ENCODE measurements around the gene TACO1. TPM values are rescaled to one million over a fixed set of nuclear protein-coding genes. Genes with fewer than 3 reads are reported as not detected.

The TACO1 gene
- total and polyA plus RNA-seq, 4 donors, result 11.1 to 20.7 (median 17.5) TPM

DNA sequence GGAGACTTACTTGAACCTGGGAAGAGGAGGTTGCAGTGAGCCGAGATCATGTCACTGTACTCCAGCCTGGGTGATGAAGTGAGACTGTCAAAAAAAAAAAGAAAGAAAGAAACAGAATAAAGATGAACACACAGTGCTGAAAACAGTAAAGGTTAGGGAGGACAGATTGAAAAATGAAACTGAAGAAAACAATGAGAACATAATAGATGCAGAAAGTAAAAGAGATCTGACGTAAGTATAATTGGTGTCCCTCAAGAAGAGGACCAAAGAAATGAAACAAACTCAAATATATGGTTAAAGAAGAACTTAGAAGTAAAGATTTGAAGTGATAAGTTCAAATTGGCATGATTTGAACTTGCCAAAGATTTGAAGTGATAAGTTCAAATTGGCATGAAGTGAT lies 43.3 kb upstream of the TACO1 start:
- ATAC-seq (ENCODE audit: insufficient read depth, low FRiP score), result no peak
- TF ChIP-seq, protein P1, sequence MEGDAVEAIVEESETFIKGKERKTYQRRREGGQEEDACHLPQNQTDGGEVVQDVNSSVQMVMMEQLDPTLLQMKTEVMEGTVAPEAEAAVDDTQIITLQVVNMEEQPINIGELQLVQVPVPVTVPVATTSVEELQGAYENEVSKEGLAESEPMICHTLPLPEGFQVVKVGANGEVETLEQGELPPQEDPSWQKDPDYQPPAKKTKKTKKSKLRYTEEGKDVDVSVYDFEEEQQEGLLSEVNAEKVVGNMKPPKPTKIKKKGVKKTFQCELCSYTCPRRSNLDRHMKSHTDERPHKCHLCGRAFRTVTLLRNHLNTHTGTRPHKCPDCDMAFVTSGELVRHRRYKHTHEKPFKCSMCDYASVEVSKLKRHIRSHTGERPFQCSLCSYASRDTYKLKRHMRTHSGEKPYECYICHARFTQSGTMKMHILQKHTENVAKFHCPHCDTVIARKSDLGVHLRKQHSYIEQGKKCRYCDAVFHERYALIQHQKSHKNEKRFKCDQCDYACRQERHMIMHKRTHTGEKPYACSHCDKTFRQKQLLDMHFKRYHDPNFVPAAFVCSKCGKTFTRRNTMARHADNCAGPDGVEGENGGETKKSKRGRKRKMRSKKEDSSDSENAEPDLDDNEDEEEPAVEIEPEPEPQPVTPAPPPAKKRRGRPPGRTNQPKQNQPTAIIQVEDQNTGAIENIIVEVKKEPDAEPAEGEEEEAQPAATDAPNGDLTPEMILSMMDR (IDR thresholded peaks at IDR 0.05; ENCODE audit: control extremely low read depth, extremely low read depth), result no peak
- peaks cover 0 to 15% (median 7%) of the 10 kb centered on the region in 5 donors for H3K4me1 ChIP-seq (ENCODE audit: control insufficient read depth in 5 of 5, insufficient read depth in 5 of 5, low read length in 5 of 5)

DNA sequence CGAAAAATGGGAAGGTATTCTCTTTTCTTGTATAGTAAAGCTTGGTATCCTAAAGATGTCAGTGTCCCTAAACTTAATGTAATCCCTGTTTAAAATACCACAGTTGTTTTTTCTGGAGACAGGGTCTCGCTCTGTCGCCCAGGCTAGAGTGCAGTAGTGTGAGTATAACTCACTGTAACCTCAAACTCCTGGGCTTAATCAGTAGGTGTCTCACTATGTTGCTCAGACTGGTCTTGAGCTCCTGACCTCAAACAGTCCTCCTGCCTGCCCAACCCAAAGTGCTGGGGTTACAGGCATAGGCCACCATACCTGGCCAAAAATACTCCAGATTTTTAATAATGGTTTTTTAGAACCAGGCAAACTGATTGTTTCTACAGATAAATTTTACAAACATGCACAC lies 42.3 kb upstream of the TACO1 start:
- TF ChIP-seq, protein P1 (IDR thresholded peaks at IDR 0.05; ENCODE audit: control extremely low read depth, extremely low read depth), result no peak
- no peak overlapping the region for H3K27ac ChIP-seq (ENCODE audit: low read depth in 1 of 2, low read length in 1 of 2)
- H3K4me1 ChIP-seq (ENCODE audit: control insufficient read depth in 5 of 5, insufficient read depth in 5 of 5, low read length in 5 of 5), result peaks cover 0 to 10% (median under 1%) of the 10 kb centered on the region in 5 donors
- no peak overlapping the region for H3K9ac ChIP-seq (ENCODE audit: insufficient read depth in 1 of 2, low read length in 2 of 2)
- no peaks in the 10 kb centered on the region for H3K9me3 ChIP-seq (ENCODE audit: control insufficient read depth in 4 of 4, insufficient read depth in 3 of 4, low read length in 3 of 4)
- no peak overlapping the region for H3K4me3 ChIP-seq
- DNase-seq, result no peak
- peaks cover 0 to 5% (median 0%) of the 10 kb centered on the region in 4 donors for H3K36me3 ChIP-seq (ENCODE audit: control insufficient read depth in 4 of 4, insufficient read depth in 4 of 4, low read length in 4 of 4)
- no peak for ATAC-seq (ENCODE audit: insufficient read depth, low FRiP score)
- WGBS, 2 donors, result 80 to 89% methylated on average over 3 of the region's 3 CpGs
- no peaks in the 10 kb centered on the region for H3K27me3 ChIP-seq (ENCODE audit: control insufficient read depth in 3 of 3, insufficient read depth in 3 of 3, low read length in 2 of 3)

More for the DNA sequence above, 43.3 kb upstream of the TACO1 start:
- Histone ChIP-seq H3K4me3 (no peak overlapping the region), H3K27me3 (ENCODE audit: control insufficient read depth in 3 of 3, insufficient read depth in 3 of 3, low read length in 2 of 3) (no peaks in the 10 kb centered on the region), H3K9me3 (ENCODE audit: control insufficient read depth in 4 of 4, insufficient read depth in 3 of 4, low read length in 3 of 4) (no peaks in the 10 kb centered on the region), H3K27ac (ENCODE audit: low read depth in 1 of 2, low read length in 1 of 2) (no peak overlapping the region), H3K36me3 (ENCODE audit: control insufficient read depth in 4 of 4, insufficient read depth in 4 of 4, low read length in 4 of 4) (peaks cover 0 to 8% (median 0%) of the 10 kb centered on the region in 4 donors), H3K9ac (ENCODE audit: insufficient read depth in 1 of 2, low read length in 2 of 2) (no peak overlapping the region)
- no peak for DNase-seq
- 97 to 99% methylated on average over 2 of the region's 2 CpGs for WGBS, 2 donors

DNA sequence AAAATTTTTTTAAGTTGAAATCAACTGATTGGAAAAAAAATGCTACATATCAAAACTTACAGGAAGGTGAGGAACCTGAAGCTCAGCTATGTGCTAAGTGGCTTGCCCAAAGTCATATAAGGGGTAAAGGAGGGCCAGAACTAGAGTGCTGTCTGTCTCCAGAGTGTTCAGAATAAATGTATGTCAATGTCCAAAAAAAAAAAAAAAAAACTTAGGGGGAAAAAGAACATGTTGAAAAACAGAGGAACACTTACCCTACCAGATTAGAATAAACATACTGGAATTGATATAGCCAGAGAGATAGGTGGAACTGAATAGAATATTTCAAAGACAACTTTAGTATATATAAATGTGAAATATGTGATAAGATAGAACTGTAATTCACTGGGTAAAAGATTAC lies 38.9 kb upstream of the TACO1 start:
- ATAC-seq (ENCODE audit: insufficient read depth, low FRiP score), result no peak
- no peak overlapping the region for H3K27ac ChIP-seq (ENCODE audit: low read depth in 1 of 2, low read length in 1 of 2)
- H3K27me3 ChIP-seq (ENCODE audit: control insufficient read depth in 3 of 3, insufficient read depth in 3 of 3, low read length in 2 of 3), result no peaks in the 10 kb centered on the region
- no peak overlapping the region for H3K4me3 ChIP-seq
- TF ChIP-seq, protein P1 (IDR thresholded peaks at IDR 0.05; ENCODE audit: control extremely low read depth, extremely low read depth), result no peak
- H3K9ac ChIP-seq (ENCODE audit: insufficient read depth in 1 of 2, low read length in 2 of 2), result no peak overlapping the region
- H3K4me1 ChIP-seq (ENCODE audit: control insufficient read depth in 5 of 5, insufficient read depth in 5 of 5, low read length in 5 of 5), result peaks cover 0 to 4% (median 0%) of the 10 kb centered on the region in 5 donors
- H3K36me3 ChIP-seq (ENCODE audit: control insufficient read depth in 4 of 4, insufficient read depth in 4 of 4, low read length in 4 of 4), result peaks cover 0 to 2% (median 0%) of the 10 kb centered on the region in 4 donors
- DNase-seq, result no peak
- no peaks in the 10 kb centered on the region for H3K9me3 ChIP-seq (ENCODE audit: control insufficient read depth in 4 of 4, insufficient read depth in 3 of 4, low read length in 3 of 4)

DNA sequence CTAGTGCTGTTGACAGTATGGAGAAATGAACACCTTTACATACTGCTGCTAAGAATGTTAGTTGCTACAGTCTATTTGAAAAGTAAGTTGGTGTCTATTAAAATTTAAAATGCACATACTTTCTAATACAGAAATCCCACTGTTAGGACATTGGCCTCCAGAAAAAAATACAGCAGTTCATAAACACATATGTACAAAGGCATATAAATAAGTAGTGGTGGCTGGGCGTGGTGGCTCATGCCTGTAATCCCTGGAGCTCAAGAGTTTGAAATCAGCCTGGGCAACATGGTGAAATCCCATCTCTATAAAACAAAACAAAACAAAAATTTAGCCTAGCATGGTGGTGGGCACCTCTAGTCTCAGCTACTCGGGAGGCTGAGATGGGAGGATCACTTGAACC lies 37.4 kb upstream of the TACO1 start:
- Histone ChIP-seq H3K4me1 (ENCODE audit: control insufficient read depth in 5 of 5, insufficient read depth in 5 of 5, low read length in 5 of 5) (peaks cover 0 to 4% (median 0%) of the 10 kb centered on the region in 5 donors), H3K27ac (ENCODE audit: low read depth in 1 of 2, low read length in 1 of 2) (no peak overlapping the region), H3K27me3 (ENCODE audit: control insufficient read depth in 3 of 3, insufficient read depth in 3 of 3, low read length in 2 of 3) (no peaks in the 10 kb centered on the region), H3K36me3 (ENCODE audit: control insufficient read depth in 4 of 4, insufficient read depth in 4 of 4, low read length in 4 of 4) (peaks cover 0 to 2% (median 0%) of the 10 kb centered on the region in 4 donors), H3K9me3 (ENCODE audit: control insufficient read depth in 4 of 4, insufficient read depth in 3 of 4, low read length in 3 of 4) (no peaks in the 10 kb centered on the region), H3K9ac (ENCODE audit: insufficient read depth in 1 of 2, low read length in 2 of 2) (no peak overlapping the region), H3K4me3 (no peak overlapping the region)
- ATAC-seq (ENCODE audit: insufficient read depth, low FRiP score) (no peak), DNase-seq (no peak)
- TF ChIP-seq, protein P1 (IDR thresholded peaks at IDR 0.05; ENCODE audit: control extremely low read depth, extremely low read depth), result no peak
- 96 to 98% methylated on average over 2 of the region's 2 CpGs for WGBS, 2 donors
